GM18505 (cell line): Measurements from ENCODE around the gene DNM3.

Experiments
- ATAC-seq: cut with Tn5 transposase; IDR thresholded peaks from one replicate; pipeline ENCODE4 v1.9.1; 2021; ENCODE audit not compliant: unreplicated experiment
- POLR2A ChIP-seq: IDR thresholded peaks from 4 replicates; pipeline ENCODE4 v1.6.1; 2011; ENCODE audit warnings: borderline replicate concordance; ENCODE audit not compliant: insufficient read depth, insufficient read length; ENCODE audit errors: extremely low read depth

DNM3 gene

GRCh38 chr1:171929121-171929520, 87.8 kb downstream of the DNM3 start:
- no peak for ATAC-seq
- TF ChIP-seq POLR2A = no peak

GRCh38 chr1:171931752-171932151, 90.5 kb downstream of the DNM3 start:
- no peak for TF ChIP-seq POLR2A
- no peak for ATAC-seq

- ATAC-seq = no peak
- TF ChIP-seq POLR2A = no peak
Observed at GRCh38 chr1:171934664-171935063, 93.4 kb downstream of the DNM3 start.

- no peak for TF ChIP-seq POLR2A
- ATAC-seq = no peak
Observed at GRCh38 chr1:171935086-171935485, 93.8 kb downstream of the DNM3 start.

- ATAC-seq = no peak
- TF ChIP-seq POLR2A = no peak
Observed at GRCh38 chr1:171935664-171936063, 94.4 kb downstream of the DNM3 start.

- ATAC-seq = no peak
- TF ChIP-seq POLR2A = no peak
Observed at GRCh38 chr1:171937938-171938337, 96.6 kb downstream of the DNM3 start.

GRCh38 chr1:171939740-171940139, 98.4 kb downstream of the DNM3 start:
- ATAC-seq = no peak
- no peak for TF ChIP-seq POLR2A

- TF ChIP-seq POLR2A = no peak
- no peak for ATAC-seq
Observed at GRCh38 chr1:171940368-171940767, 99.1 kb downstream of the DNM3 start.

GRCh38 chr1:171941920-171942319, 100.6 kb downstream of the DNM3 start:
- no peak for ATAC-seq
- TF ChIP-seq POLR2A = no peak

GRCh38 chr1:171943973-171944561, 102.8 kb downstream of the DNM3 start:
- no peak for ATAC-seq
- TF ChIP-seq POLR2A = no peak

- no peak for TF ChIP-seq POLR2A
- no peak for ATAC-seq
Observed at GRCh38 chr1:171948511-171948910, 107.2 kb downstream of the DNM3 start.

GRCh38 chr1:171949316-171949715, 108.0 kb downstream of the DNM3 start:
- TF ChIP-seq POLR2A = no peak
- ATAC-seq = no peak

GRCh38 chr1:171953835-171954234, 112.5 kb downstream of the DNM3 start:
- no peak for ATAC-seq

GRCh38 chr1:171954361-171954760, 113.1 kb downstream of the DNM3 start:
- no peak for ATAC-seq
- TF ChIP-seq POLR2A = no peak

More at GRCh38 chr1:171953835-171954234, 112.5 kb downstream of the DNM3 start:
- TF ChIP-seq POLR2A = no peak

- no peak for TF ChIP-seq POLR2A
- ATAC-seq = no peak
Observed at GRCh38 chr1:171961861-171962260, 120.6 kb downstream of the DNM3 start.

- no peak for TF ChIP-seq POLR2A
- ATAC-seq = no peak
Observed at GRCh38 chr1:171963762-171964161, 122.5 kb downstream of the DNM3 start.

- no peak for ATAC-seq
- no peak for TF ChIP-seq POLR2A
Observed at GRCh38 chr1:171965777-171966176, 124.5 kb downstream of the DNM3 start.
